ENCODE measurements around the gene ST6GALNAC5.

ST6GALNAC5 gene

DNA sequence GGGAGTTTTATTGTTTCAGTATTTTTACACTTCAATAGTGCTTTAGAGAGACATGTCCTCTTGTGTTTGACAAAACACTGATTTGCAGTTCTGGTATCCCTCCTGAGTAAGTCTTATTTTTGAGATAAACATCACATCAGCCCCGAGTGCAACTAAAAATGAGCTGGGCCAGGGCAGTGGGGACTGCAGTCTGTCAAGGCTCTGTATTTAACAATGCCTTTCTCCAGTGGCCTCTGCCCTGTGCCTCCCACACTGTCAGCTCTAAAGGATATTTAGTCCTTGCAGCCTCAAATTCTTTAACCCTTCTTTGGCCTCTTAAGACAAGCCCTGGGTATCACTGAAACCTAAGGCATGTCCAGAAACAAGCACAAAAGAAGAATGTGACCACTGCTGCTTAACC is 160.6 kb downstream of the ST6GALNAC5 start:
- no peaks in the 10 kb centered on the region for H3K9me3 ChIP-seq (ENCODE audit: control insufficient read depth, insufficient read depth, low read depth, low read length)
- ChIA-PET POLR2A (no interaction called here), CTCF (no interaction called here)
- no peak for TF ChIP-seq ZNF112 (tag by site-specific recombination; IDR thresholded peaks at IDR 0.05)
- TF ChIP-seq, protein P1, sequence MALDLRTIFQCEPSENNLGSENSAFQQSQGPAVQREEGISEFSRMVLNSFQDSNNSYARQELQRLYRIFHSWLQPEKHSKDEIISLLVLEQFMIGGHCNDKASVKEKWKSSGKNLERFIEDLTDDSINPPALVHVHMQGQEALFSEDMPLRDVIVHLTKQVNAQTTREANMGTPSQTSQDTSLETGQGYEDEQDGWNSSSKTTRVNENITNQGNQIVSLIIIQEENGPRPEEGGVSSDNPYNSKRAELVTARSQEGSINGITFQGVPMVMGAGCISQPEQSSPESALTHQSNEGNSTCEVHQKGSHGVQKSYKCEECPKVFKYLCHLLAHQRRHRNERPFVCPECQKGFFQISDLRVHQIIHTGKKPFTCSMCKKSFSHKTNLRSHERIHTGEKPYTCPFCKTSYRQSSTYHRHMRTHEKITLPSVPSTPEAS (tag by site-specific recombination; IDR thresholded peaks at IDR 0.05) = no peak
- no peaks in the 10 kb centered on the region for H3K4me1 ChIP-seq (ENCODE audit: control insufficient read depth, insufficient read depth, low read length)
- no peaks in the 10 kb centered on the region for H3K36me3 ChIP-seq (ENCODE audit: control insufficient read depth in 2 of 2, insufficient read depth in 1 of 2, low read length in 2 of 2)
- no peak overlapping the region for H3K27ac ChIP-seq (ENCODE audit: extremely low read depth, low read depth, low read length)
- H3K4me3 ChIP-seq (ENCODE audit: low read depth, low read length) = no peak overlapping the region

DNA sequence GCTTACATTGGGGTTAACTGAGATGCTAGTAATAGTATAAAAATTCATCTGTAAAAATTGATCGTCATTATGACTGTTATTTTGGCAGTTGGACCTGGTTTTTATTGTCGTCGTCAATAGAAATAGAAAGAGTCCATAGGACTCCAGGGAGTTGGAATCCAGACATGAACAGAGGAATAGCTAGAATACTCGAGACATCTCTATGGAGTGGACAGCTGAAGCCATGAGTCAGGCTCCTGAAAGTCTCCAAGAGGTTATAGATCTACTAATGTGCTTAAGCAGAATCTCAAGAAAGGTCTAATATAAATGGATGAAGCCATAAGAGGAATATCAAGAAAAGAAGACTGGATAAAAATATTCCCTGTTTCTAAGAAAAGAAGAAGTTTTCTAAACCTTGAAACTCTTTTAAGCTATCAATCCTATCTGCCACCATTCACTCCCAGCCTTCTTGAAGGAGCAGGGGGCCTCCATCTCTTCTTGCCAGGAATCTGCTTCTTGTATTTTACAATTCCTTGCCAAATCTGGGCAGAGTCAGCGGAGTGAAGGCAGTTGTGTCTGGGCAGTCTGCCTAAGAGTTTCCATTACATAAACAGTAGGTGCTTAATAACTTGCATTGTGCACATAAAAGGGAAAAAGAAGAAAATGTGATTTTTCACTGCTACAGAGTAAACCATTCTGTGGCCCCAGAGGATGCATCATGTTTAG is 163.3 kb downstream of the ST6GALNAC5 start:
- Histone ChIP-seq H3K4me3 (ENCODE audit: low read depth, low read length) (no peak overlapping the region), H3K9me3 (ENCODE audit: control insufficient read depth, insufficient read depth, low read depth, low read length) (no peaks in the 10 kb centered on the region), H3K4me1 (ENCODE audit: control insufficient read depth, insufficient read depth, low read length) (no peaks in the 10 kb centered on the region), H3K36me3 (ENCODE audit: control insufficient read depth in 2 of 2, insufficient read depth in 1 of 2, low read length in 2 of 2) (no peaks in the 10 kb centered on the region), H3K27ac (ENCODE audit: extremely low read depth, low read depth, low read length) (no peak overlapping the region)
- CTCF ChIA-PET = interaction anchor here (0.6 kb wide), 1 partner anchor 139 kb away, joined by 3 read pairs; no protein-coding TSS in a partner anchor
- POLR2A ChIA-PET = no interaction called here
- TF ChIP-seq, protein P2, sequence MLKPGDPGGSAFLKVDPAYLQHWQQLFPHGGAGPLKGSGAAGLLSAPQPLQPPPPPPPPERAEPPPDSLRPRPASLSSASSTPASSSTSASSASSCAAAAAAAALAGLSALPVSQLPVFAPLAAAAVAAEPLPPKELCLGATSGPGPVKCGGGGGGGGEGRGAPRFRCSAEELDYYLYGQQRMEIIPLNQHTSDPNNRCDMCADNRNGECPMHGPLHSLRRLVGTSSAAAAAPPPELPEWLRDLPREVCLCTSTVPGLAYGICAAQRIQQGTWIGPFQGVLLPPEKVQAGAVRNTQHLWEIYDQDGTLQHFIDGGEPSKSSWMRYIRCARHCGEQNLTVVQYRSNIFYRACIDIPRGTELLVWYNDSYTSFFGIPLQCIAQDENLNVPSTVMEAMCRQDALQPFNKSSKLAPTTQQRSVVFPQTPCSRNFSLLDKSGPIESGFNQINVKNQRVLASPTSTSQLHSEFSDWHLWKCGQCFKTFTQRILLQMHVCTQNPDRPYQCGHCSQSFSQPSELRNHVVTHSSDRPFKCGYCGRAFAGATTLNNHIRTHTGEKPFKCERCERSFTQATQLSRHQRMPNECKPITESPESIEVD (tag by site-specific recombination; IDR thresholded peaks at IDR 0.05) = no peak
- TF ChIP-seq ZNF366 (tag by site-specific recombination; conservative IDR thresholded peaks at IDR 0.05) (no peak), KLF1 (tag by site-specific recombination; IDR thresholded peaks at IDR 0.05) (no peak), ZFHX2 (tag by site-specific recombination; conservative IDR thresholded peaks at IDR 0.05) (no peak), ZNF223 (tag by site-specific recombination; IDR thresholded peaks at IDR 0.05) (no peak), ZNF335 (tag by site-specific recombination; conservative IDR thresholded peaks at IDR 0.05) (no peak), ZNF221 (tag by site-specific recombination; IDR thresholded peaks at IDR 0.05; ENCODE audit: borderline replicate concordance) (no peak), REPIN1 (tag by site-specific recombination; IDR thresholded peaks at IDR 0.05; ENCODE audit: low read depth) (no peak), ZNF510 (tag by site-specific recombination; IDR thresholded peaks at IDR 0.05; ENCODE audit: insufficient replicate concordance) (no peak), ZIC2 (tag by site-specific recombination; IDR thresholded peaks at IDR 0.05) (no peak), ZNF837 (tag by site-specific recombination; IDR thresholded peaks at IDR 0.05) (no peak)
- TF ChIP-seq, protein P3, sequence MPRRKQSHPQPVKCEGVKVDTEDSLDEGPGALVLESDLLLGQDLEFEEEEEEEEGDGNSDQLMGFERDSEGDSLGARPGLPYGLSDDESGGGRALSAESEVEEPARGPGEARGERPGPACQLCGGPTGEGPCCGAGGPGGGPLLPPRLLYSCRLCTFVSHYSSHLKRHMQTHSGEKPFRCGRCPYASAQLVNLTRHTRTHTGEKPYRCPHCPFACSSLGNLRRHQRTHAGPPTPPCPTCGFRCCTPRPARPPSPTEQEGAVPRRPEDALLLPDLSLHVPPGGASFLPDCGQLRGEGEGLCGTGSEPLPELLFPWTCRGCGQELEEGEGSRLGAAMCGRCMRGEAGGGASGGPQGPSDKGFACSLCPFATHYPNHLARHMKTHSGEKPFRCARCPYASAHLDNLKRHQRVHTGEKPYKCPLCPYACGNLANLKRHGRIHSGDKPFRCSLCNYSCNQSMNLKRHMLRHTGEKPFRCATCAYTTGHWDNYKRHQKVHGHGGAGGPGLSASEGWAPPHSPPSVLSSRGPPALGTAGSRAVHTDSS (tag by site-specific recombination; IDR thresholded peaks at IDR 0.05) = no peak

DNA sequence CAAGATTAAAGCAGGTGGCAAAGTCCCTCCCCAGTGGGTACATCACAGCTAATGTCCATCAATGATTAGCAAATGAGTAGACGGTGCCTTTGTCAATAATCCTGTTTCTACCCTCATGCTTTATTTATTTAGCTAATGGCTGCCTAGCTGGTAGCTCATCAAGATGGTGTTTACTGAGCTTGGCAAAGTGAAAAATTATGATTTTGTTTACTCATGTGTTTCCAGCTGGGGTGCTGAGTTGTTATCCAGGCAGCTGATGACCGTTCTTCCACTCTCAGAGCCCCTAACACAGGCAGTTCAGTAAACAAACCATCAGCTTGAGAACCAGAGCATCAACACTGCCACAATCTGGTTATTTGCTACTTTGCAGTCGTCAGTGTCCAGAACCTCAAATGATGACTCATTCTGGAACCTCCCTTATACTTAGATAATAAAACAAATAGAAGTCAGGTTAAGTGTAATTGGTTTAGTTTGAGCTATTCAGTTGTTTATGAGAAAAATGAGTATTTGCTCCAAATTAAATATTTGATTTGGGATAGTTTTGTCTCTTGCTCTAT is 163.9 kb downstream of the ST6GALNAC5 start:
- H3K4me3 ChIP-seq (ENCODE audit: low read depth, low read length) = no peak overlapping the region
- H3K36me3 ChIP-seq (ENCODE audit: control insufficient read depth in 2 of 2, insufficient read depth in 1 of 2, low read length in 2 of 2) = no peaks in the 10 kb centered on the region
- POLR2A ChIA-PET = no interaction called here
- H3K4me1 ChIP-seq (ENCODE audit: control insufficient read depth, insufficient read depth, low read length) = no peaks in the 10 kb centered on the region
- CTCF ChIA-PET = interaction anchor here (0.6 kb wide), 1 partner anchor 140 kb away, joined by 3 read pairs; no protein-coding TSS in a partner anchor
- no peak overlapping the region for H3K27ac ChIP-seq (ENCODE audit: extremely low read depth, low read depth, low read length)
- H3K9me3 ChIP-seq (ENCODE audit: control insufficient read depth, insufficient read depth, low read depth, low read length) = no peaks in the 10 kb centered on the region
- TF ChIP-seq MYNN (tag by site-specific recombination; IDR thresholded peaks at IDR 0.05; ENCODE audit: borderline replicate concordance) (no peak), ZNF654 (tag by site-specific recombination; IDR thresholded peaks at IDR 0.05; ENCODE audit: low read depth) (0 out of 2 replicates have a peak, but pooled peaks have one; percentile 16), ZNF335 (tag by site-specific recombination; conservative IDR thresholded peaks at IDR 0.05) (0 out of 2 replicates have a peak, but pooled peaks have one; percentile 20), ZNF391 (tag by site-specific recombination; IDR thresholded peaks at IDR 0.05; ENCODE audit: borderline replicate concordance, low read depth) (no peak), GLI4 (tag by site-specific recombination; IDR thresholded peaks at IDR 0.05) (no peak)
- TF ChIP-seq, protein P4, sequence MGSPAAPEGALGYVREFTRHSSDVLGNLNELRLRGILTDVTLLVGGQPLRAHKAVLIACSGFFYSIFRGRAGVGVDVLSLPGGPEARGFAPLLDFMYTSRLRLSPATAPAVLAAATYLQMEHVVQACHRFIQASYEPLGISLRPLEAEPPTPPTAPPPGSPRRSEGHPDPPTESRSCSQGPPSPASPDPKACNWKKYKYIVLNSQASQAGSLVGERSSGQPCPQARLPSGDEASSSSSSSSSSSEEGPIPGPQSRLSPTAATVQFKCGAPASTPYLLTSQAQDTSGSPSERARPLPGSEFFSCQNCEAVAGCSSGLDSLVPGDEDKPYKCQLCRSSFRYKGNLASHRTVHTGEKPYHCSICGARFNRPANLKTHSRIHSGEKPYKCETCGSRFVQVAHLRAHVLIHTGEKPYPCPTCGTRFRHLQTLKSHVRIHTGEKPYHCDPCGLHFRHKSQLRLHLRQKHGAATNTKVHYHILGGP (tag by site-specific recombination; IDR thresholded peaks at IDR 0.05) = no peak
- TF ChIP-seq, protein P5, sequence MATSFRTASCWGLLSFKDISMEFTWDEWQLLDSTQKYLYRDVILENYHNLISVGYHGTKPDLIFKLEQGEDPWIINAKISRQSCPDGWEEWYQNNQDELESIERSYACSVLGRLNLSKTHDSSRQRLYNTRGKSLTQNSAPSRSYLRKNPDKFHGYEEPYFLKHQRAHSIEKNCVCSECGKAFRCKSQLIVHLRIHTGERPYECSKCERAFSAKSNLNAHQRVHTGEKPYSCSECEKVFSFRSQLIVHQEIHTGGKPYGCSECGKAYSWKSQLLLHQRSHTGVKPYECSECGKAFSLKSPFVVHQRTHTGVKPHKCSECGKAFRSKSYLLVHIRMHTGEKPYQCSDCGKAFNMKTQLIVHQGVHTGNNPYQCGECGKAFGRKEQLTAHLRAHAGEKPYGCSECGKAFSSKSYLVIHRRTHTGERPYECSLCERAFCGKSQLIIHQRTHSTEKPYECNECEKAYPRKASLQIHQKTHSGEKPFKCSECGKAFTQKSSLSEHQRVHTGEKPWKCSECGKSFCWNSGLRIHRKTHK (tag by site-specific recombination; IDR thresholded peaks at IDR 0.05) = peak; percentile 57; the same call in 1 of the 2 replicates
- TF ChIP-seq, protein P6, sequence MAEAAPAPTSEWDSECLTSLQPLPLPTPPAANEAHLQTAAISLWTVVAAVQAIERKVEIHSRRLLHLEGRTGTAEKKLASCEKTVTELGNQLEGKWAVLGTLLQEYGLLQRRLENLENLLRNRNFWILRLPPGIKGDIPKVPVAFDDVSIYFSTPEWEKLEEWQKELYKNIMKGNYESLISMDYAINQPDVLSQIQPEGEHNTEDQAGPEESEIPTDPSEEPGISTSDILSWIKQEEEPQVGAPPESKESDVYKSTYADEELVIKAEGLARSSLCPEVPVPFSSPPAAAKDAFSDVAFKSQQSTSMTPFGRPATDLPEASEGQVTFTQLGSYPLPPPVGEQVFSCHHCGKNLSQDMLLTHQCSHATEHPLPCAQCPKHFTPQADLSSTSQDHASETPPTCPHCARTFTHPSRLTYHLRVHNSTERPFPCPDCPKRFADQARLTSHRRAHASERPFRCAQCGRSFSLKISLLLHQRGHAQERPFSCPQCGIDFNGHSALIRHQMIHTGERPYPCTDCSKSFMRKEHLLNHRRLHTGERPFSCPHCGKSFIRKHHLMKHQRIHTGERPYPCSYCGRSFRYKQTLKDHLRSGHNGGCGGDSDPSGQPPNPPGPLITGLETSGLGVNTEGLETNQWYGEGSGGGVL (tag by site-specific recombination; IDR thresholded peaks at IDR 0.05) = peak; percentile 47
